Dendritic cell treated with granulocyte-macrophage colony-stimulating factor and Interleukin-4, amounts not matched to agents 40 ng/mL and 50 ng/mL, for 4 days (primary cell): Measurements from ENCODE around the gene TRAFD1.

ENCODE experiments used
- H3K27ac Mint-ChIP-seq: one replicate; pipeline ENCODE4 v1.8.0; 2022; ENCODE audit warnings: mild to moderate bottlenecking, mixed read lengths
- H3K27me3 Mint-ChIP-seq: one replicate; pipeline ENCODE4 v1.8.0; 2022; ENCODE audit warnings: mild to moderate bottlenecking, mixed read lengths
- H3K36me3 Mint-ChIP-seq: one replicate; pipeline ENCODE4 v1.8.0; 2022; ENCODE audit warnings: low read depth, mixed read lengths
- H3K4me1 Mint-ChIP-seq: one replicate; pipeline ENCODE4 v1.8.0; 2022; ENCODE audit warnings: low read depth, mixed read lengths
- H3K4me3 Mint-ChIP-seq: one replicate; pipeline ENCODE4 v1.8.0; 2022; ENCODE audit warnings: mild to moderate bottlenecking, moderate library complexity, mixed read lengths
- H3K9me3 Mint-ChIP-seq: one replicate; pipeline ENCODE4 v1.8.0; 2022; ENCODE audit warnings: mixed read lengths
- intact Hi-C: fragments of 100-400 bp; cut with micrococcal nuclease; formaldehyde crosslinking; loops from one replicate; pipeline ENCODE4 v1.15.0; 2022

The TRAFD1 gene

DNA sequence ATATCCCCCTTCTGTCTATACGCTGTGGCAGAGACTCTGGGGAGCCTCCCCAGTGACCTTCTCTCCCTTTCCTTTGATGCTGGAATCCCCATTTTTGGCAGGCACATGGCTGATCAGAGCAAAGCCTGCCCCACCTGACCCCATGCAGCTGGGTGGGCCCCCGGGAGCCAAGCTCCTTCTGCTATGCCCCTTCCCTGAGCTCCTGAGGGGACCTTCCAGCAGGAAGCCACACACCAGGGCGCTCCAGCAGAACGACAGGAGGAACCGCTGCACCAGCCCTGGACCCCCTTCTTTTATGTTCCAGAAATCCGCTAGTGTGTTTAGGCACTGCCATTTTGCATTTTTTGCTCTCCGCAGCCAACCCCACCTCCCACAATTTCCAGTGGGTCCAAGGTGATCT is 44.6 kb downstream of the TRAFD1 start:
- intact Hi-C loops, result no loop called here
- Mint-ChIP-seq H3K4me1 (no peaks in the 10 kb centered on the region), H3K9me3 (no peaks in the 10 kb centered on the region), H3K4me3 (no peak overlapping the region), H3K27me3 (no peaks in the 10 kb centered on the region), H3K36me3 (peaks cover 94% of the 10 kb centered on the region), H3K27ac (no peak overlapping the region)

DNA sequence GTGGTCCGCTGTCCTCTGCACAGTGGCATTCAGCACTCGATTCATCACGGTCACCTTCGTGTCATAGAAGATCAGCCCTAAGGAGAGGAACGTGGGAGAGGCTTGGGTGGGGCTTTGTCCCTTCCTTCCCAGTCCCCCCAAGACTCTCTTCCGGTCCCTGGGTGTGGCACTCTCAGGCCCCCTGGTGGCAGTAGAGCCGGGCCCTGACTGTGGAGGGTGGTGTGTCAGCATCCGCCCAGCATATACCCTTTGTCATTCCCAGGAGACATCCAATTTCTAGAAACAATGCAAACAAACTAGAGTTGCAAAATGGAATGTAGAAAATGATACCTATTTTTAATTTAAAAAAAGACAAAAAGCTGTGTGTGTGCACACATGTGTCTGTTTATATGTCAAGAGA is 45.0 kb downstream of the TRAFD1 start:
- intact Hi-C loops, result no loop called here
- Mint-ChIP-seq H3K9me3 (no peaks in the 10 kb centered on the region), H3K27ac (no peak overlapping the region), H3K27me3 (no peaks in the 10 kb centered on the region), H3K36me3 (peaks cover 98% of the 10 kb centered on the region), H3K4me1 (no peaks in the 10 kb centered on the region), H3K4me3 (no peak overlapping the region)

GRCh38 chr12:112170971-112171596 is 45.7 kb downstream of the TRAFD1 start:
- H3K9me3 Mint-ChIP-seq, result no peaks in the 10 kb centered on the region
- no peaks in the 10 kb centered on the region for H3K27me3 Mint-ChIP-seq
- intact Hi-C loops, result no loop called here
- H3K27ac Mint-ChIP-seq, result no peak overlapping the region
- peaks cover 99% of the 10 kb centered on the region for H3K36me3 Mint-ChIP-seq
- no peaks in the 10 kb centered on the region for H3K4me1 Mint-ChIP-seq
- no peak overlapping the region for H3K4me3 Mint-ChIP-seq

GRCh38 chr12:112172556-112173324 is 47.4 kb downstream of the TRAFD1 start:
- Mint-ChIP-seq H3K27me3 (no peaks in the 10 kb centered on the region), H3K4me3 (no peak overlapping the region), H3K9me3 (no peaks in the 10 kb centered on the region), H3K27ac (no peak overlapping the region), H3K4me1 (no peaks in the 10 kb centered on the region), H3K36me3 (peaks cover 92% of the 10 kb centered on the region)
- intact Hi-C loops, result no loop called here

GRCh38 chr12:112175361-112176155 is 50.2 kb downstream of the TRAFD1 start:
- Mint-ChIP-seq H3K4me1 (no peaks in the 10 kb centered on the region), H3K36me3 (peaks cover 92% of the 10 kb centered on the region), H3K9me3 (no peaks in the 10 kb centered on the region), H3K4me3 (no peak overlapping the region), H3K27ac (no peak overlapping the region), H3K27me3 (no peaks in the 10 kb centered on the region)
- intact Hi-C loops, result no loop called here

DNA sequence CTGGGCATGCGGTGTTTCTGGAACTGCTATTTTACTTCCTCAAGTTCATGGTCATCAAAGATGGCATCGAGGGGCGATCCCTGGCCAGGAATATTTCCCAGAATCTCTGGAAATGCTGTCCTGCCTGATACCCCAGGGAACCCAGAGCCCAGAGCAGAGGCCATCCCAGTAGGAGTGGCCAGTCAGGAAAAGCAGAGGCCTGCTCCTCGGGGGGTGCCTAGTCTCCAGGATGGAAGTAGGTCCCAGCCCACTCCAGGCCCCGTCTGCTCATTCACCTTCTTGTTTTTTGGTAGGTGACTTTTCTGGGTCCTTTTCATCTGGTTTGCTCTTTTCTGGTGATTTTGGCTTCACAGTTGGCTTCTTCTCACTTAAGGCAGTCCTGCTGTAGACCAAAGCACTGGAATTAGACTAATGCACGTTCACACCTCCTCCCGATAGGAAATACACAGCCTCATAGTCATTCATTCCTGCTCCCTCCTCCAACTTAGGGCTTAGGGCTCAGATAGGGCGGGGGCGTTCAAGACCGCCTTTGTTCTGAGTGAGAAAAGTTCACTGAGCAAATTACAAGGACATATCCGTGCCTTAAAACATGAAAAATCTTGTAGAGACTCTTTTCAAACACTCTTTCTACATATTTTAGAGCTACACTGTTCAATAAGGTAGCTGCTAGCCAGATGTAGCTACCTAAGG is 51.1 kb downstream of the TRAFD1 start:
- H3K36me3 Mint-ChIP-seq, result peaks cover 92% of the 10 kb centered on the region
- H3K27ac Mint-ChIP-seq, result no peak overlapping the region

DNA sequence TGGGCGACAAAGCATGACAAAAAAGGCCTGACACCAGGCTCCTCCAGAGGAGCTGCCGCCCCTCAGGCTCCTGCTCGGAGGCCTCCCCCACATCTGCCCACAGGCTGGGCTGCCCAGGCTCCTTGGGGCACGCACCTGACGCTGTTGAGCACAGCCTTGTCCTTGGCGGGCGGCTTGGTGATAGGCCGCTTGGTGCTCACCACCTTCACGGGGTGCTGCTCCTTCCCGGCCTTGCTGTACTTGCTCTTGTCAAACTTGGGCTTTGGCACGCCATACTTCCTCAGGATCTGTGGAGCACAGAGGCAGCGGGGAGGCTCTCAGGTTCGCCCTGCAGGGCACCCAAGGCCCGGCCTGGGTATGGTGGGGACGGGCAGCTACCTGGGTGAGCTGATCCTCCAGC is 53.4 kb downstream of the TRAFD1 start:
- H3K4me3 Mint-ChIP-seq, result no peak overlapping the region
- intact Hi-C loops, result no loop called here
- no peak overlapping the region for H3K27ac Mint-ChIP-seq
- no peaks in the 10 kb centered on the region for H3K9me3 Mint-ChIP-seq
- H3K4me1 Mint-ChIP-seq, result no peaks in the 10 kb centered on the region
- H3K27me3 Mint-ChIP-seq, result no peaks in the 10 kb centered on the region
- H3K36me3 Mint-ChIP-seq, result peaks cover 90% of the 10 kb centered on the region

More for the DNA sequence above, 51.1 kb downstream of the TRAFD1 start:
- intact Hi-C loops, result no loop called here
- H3K4me3 Mint-ChIP-seq, result no peak overlapping the region
- no peaks in the 10 kb centered on the region for H3K4me1 Mint-ChIP-seq
- H3K27me3 Mint-ChIP-seq, result no peaks in the 10 kb centered on the region
- no peaks in the 10 kb centered on the region for H3K9me3 Mint-ChIP-seq

DNA sequence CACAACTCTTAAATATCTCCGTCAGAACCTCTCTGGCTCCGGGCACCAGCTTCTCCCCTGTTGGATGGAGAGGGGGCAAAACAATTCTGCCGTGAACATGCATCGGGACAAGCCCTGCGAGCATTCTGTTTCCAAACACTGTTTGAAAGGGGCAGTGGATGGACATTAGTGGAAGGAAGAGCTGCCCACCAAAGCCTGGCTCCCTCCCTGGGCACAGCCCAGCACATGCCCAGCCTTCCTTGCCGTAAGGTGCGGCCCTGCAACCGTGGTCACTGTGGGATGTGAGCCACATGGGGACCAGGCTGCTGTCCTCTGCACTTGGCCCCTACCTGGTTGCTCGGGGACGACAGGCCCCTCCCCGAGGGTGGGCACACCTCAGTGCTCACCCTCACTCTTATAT is 54.0 kb downstream of the TRAFD1 start:
- no peaks in the 10 kb centered on the region for H3K27me3 Mint-ChIP-seq
- intact Hi-C loops, result no loop called here
- H3K27ac Mint-ChIP-seq, result no peak overlapping the region
- H3K4me3 Mint-ChIP-seq, result no peak overlapping the region
- peaks cover 90% of the 10 kb centered on the region for H3K36me3 Mint-ChIP-seq
- no peaks in the 10 kb centered on the region for H3K9me3 Mint-ChIP-seq
- H3K4me1 Mint-ChIP-seq, result no peaks in the 10 kb centered on the region

DNA sequence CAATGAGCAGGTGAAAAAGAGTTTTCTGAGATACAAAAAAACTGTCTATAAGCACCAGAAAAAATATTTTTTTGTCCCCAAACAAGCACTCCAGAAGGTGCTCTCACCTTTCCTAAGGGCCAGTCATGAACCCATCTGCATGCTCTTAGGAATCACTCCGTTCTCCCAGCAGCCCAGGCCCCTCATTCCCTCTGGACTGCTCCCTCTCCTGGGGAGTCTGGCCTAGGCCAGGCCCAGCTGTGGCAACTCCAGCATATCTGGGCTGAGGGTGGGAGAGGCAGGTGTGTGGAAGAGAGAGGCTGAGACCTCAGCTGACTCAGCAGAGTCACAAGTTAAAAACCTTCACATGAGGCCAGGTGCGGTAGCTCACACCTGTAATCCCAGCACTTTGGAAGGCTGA is 54.6 kb downstream of the TRAFD1 start:
- no peak overlapping the region for H3K4me3 Mint-ChIP-seq
- H3K27me3 Mint-ChIP-seq, result no peaks in the 10 kb centered on the region
- peaks cover 90% of the 10 kb centered on the region for H3K36me3 Mint-ChIP-seq
- no peaks in the 10 kb centered on the region for H3K9me3 Mint-ChIP-seq
- intact Hi-C loops, result no loop called here
- H3K4me1 Mint-ChIP-seq, result no peaks in the 10 kb centered on the region
- H3K27ac Mint-ChIP-seq, result no peak overlapping the region

DNA sequence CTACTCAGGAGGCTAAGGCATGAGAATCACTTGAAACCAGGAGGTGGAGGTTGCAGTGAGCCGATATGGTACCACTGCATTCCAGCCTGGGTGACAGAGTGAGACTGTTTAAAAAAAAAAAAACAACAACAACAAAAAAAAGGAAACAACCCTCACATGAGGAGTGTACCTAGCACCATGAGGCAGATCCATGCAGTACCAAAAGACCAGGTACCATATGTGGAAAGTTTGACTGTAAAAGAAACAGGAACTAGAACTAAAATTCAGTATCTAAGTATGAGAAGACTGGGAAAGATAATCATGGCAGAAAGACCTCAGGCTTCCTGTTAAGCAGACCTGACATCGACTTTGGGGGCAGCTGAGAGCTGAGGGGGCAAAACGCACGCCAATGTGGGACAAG is 55.1 kb downstream of the TRAFD1 start:
- H3K27ac Mint-ChIP-seq, result no peak overlapping the region
- H3K4me1 Mint-ChIP-seq, result no peaks in the 10 kb centered on the region
- peaks cover 90% of the 10 kb centered on the region for H3K36me3 Mint-ChIP-seq

DNA sequence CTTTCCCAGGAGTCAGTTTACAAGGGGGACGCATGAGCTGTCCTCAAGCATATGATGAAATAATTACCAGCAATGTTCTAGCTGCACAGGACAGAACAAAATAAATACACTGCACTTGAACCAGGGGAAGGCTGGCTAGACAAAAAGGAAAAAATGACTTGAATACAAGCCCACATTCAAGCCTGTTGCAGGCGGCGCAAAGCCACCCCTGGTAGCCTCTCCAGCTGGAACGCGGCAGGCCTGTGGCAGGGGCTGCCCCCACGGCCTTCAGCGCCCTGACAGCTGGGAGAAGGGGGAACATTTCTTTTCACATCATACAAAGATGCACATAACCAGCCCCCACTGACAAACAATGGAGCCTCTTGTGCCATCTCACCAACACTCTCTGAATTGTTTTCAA is 57.1 kb downstream of the TRAFD1 start:
- no peaks in the 10 kb centered on the region for H3K27me3 Mint-ChIP-seq
- H3K4me3 Mint-ChIP-seq, result no peak overlapping the region
- H3K9me3 Mint-ChIP-seq, result no peaks in the 10 kb centered on the region
- no peak overlapping the region for H3K27ac Mint-ChIP-seq
- H3K36me3 Mint-ChIP-seq, result peaks cover 94% of the 10 kb centered on the region
- intact Hi-C loops, result no loop called here
- no peaks in the 10 kb centered on the region for H3K4me1 Mint-ChIP-seq

More for the DNA sequence above, 55.1 kb downstream of the TRAFD1 start:
- Mint-ChIP-seq H3K9me3 (no peaks in the 10 kb centered on the region), H3K27me3 (no peaks in the 10 kb centered on the region), H3K4me3 (no peak overlapping the region)
- intact Hi-C loops, result no loop called here

GRCh38 chr12:112183141-112184021 is 58.0 kb downstream of the TRAFD1 start:
- Mint-ChIP-seq H3K27me3 (no peaks in the 10 kb centered on the region), H3K4me3 (no peak overlapping the region), H3K4me1 (no peaks in the 10 kb centered on the region), H3K9me3 (no peaks in the 10 kb centered on the region), H3K36me3 (peaks cover 93% of the 10 kb centered on the region), H3K27ac (no peak overlapping the region)
- intact Hi-C loops, result no loop called here
